RWPE2 (cell line): Measurements from ENCODE around the gene PHF2.

Experiments used
- ATAC-seq: fragments of 200-7000 bp; cut with Tn5 transposase; 3 replicates; pipeline ENCODE4 v1.9.1; 2021; ENCODE audit warnings: low read depth
- DNase-seq: peaks from one replicate; pipeline ENCODE4 v3.0.0-alpha.2; 2020; ENCODE audit warnings: low spot score
- H3K27ac ChIP-seq: fragments of 450-650 bp; 2 replicates; pipeline ENCODE4 v1.5.1; 2017; ENCODE audit warnings: mild to moderate bottlenecking; ENCODE audit not compliant: poor library complexity, severe bottlenecking
- H3K27me3 ChIP-seq: fragments of 250-450 bp; sonication (Bioruptor Pico); 2 replicates; pipeline ENCODE4 v1.5.1; 2021; ENCODE audit warnings: mild to moderate bottlenecking, moderate library complexity; ENCODE audit not compliant: insufficient read depth, poor library complexity, severe bottlenecking
- H3K36me3 ChIP-seq: fragments of 250-450 bp; sonication (Bioruptor Pico); 2 replicates; pipeline ENCODE4 v1.5.1; 2020; ENCODE audit warnings: low read depth, mild to moderate bottlenecking, moderate library complexity
- H3K4me1 ChIP-seq: fragments of 250-450 bp; sonication (Bioruptor Pico); 2 replicates; pipeline ENCODE4 v1.5.1; 2021; ENCODE audit warnings: mild to moderate bottlenecking, moderate library complexity; ENCODE audit not compliant: insufficient read depth, poor library complexity, severe bottlenecking
- H3K4me3 ChIP-seq: fragments of 250-450 bp; sonication (Bioruptor Pico); 2 replicates; pipeline ENCODE4 v1.5.1; 2021; ENCODE audit warnings: mild to moderate bottlenecking, moderate library complexity; ENCODE audit not compliant: severe bottlenecking
- H3K9me3 ChIP-seq: fragments of 250-450 bp; sonication (Bioruptor Pico); 2 replicates; pipeline ENCODE4 v1.5.1; 2021; ENCODE audit warnings: mild to moderate bottlenecking, moderate library complexity; ENCODE audit not compliant: severe bottlenecking
- TF ChIP-seq, protein P1 (sequence below): fragments of 450-650 bp; IDR thresholded peaks from one replicate; pipeline ENCODE4 v1.5.1; 2017; ENCODE audit warnings: mild to moderate bottlenecking, moderate library complexity; ENCODE audit not compliant: poor library complexity, severe bottlenecking

Gene PHF2

DNA sequence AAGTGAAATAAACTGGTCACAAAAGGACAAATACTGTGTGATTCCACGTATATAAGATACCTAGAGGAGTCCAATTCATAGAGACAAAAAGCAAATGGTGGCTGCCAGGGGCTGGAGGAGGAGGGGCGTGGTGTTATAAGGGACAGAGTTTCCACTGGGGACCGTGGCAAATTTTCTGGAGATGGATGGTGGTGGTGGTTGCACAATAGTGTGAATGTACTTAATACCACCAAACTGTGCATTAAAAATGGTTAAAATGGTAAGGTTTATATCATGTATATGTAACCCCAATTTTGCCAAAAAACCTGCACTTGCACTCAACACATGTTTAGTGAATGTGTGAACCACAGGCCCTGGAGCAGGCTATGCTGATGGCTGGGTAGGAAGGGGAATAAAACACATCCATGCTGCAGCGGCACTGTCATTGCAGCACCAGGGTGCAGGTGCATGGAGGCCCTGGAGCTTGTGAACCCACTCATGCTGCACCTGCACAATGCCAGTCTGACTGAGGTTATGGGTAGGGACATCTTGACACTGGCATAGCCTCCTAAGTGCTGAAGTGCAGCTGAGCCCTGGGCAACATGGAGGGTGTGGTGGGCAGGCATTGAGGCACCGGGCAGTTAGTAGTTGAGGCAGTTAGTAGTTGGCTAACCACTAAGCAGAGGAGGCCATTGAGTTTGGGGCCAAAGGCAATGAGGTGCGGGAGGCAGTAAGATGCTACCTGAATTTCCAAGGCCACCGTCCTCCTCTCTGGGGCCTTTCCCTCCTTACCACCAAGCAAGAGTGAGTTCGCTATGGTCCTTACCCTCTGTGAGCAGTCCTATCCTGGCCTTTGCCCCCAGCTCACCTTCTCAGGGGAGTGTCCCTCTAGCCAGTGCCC, 3.5 kb upstream of the PHF2 start:
- no peak overlapping the region for H3K27ac ChIP-seq
- ATAC-seq: no peak
- H3K4me3 ChIP-seq: no peak overlapping the region
- peaks cover 3% of the 10 kb centered on the region for H3K4me1 ChIP-seq
- TF ChIP-seq, protein P1, sequence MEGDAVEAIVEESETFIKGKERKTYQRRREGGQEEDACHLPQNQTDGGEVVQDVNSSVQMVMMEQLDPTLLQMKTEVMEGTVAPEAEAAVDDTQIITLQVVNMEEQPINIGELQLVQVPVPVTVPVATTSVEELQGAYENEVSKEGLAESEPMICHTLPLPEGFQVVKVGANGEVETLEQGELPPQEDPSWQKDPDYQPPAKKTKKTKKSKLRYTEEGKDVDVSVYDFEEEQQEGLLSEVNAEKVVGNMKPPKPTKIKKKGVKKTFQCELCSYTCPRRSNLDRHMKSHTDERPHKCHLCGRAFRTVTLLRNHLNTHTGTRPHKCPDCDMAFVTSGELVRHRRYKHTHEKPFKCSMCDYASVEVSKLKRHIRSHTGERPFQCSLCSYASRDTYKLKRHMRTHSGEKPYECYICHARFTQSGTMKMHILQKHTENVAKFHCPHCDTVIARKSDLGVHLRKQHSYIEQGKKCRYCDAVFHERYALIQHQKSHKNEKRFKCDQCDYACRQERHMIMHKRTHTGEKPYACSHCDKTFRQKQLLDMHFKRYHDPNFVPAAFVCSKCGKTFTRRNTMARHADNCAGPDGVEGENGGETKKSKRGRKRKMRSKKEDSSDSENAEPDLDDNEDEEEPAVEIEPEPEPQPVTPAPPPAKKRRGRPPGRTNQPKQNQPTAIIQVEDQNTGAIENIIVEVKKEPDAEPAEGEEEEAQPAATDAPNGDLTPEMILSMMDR: no peak
- no peaks in the 10 kb centered on the region for H3K36me3 ChIP-seq
- H3K27me3 ChIP-seq: no peaks in the 10 kb centered on the region
- no peak for DNase-seq
- no peaks in the 10 kb centered on the region for H3K9me3 ChIP-seq

DNA sequence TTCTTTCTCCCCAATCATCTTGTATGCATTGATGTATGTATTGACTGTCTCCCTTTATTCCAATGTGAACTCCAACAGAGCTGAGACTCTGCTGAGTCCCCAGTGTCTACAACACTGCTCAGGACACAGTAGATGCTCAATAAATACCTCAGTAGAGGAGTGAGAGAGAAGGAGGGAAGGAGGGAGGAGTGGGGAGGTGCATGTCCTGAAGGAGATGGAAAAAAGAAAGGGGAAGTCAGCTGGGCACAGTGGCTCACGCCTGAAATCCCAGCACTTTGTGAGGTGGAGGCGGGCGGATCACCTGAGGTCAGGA, 2.9 kb upstream of the PHF2 start:
- ATAC-seq: no peak
- Histone ChIP-seq H3K27ac (no peak overlapping the region), H3K4me1 (peaks cover 3% of the 10 kb centered on the region), H3K4me3 (no peak overlapping the region), H3K36me3 (no peaks in the 10 kb centered on the region), H3K9me3 (no peaks in the 10 kb centered on the region), H3K27me3 (no peaks in the 10 kb centered on the region)
- DNase-seq: no peak
- TF ChIP-seq, protein P1: no peak

DNA sequence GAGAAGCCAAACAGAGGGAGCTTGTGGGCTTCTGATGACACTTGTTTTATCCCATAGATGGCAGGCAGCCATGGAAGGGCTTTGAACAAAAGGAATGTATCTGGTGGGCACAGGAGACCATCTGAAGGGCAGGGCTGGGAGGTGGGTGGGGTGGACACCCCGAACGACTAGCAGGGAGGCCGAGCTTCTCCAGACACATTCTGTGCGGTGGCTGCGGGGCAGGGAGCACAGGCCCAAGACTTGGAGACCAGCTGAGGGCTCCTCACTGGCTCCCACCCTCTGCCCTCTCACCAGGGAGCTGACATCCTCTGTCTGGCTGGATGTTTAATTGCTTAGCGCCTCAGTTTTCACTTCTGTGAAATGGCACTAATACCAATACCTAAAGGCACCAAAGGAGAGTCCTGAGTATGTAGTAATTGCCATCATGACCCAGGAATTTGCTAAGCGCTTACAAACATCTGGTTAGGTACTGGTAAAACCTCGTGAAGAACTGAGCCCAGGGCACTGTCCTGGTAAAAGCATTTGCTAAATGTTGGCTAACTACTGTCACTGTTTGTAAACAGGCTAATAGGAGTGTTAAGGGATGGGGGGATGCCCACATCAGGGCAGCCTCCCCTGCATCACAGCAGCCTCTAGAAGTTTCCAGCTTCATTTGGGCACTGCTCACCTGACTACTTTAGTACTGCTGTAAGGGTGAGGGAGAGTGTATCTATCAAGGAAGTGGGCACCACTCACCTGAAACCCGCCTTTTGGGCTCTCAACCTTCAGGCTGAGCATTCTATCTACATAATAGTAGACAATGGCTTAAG, 2.1 kb upstream of the PHF2 start:
- Histone ChIP-seq H3K36me3 (no peaks in the 10 kb centered on the region), H3K27me3 (no peaks in the 10 kb centered on the region), H3K4me1 (peaks cover 3% of the 10 kb centered on the region), H3K9me3 (no peaks in the 10 kb centered on the region), H3K4me3 (no peak overlapping the region), H3K27ac (no peak overlapping the region)
- no peak for ATAC-seq
- no peak for DNase-seq
- TF ChIP-seq, protein P1: no peak

DNA sequence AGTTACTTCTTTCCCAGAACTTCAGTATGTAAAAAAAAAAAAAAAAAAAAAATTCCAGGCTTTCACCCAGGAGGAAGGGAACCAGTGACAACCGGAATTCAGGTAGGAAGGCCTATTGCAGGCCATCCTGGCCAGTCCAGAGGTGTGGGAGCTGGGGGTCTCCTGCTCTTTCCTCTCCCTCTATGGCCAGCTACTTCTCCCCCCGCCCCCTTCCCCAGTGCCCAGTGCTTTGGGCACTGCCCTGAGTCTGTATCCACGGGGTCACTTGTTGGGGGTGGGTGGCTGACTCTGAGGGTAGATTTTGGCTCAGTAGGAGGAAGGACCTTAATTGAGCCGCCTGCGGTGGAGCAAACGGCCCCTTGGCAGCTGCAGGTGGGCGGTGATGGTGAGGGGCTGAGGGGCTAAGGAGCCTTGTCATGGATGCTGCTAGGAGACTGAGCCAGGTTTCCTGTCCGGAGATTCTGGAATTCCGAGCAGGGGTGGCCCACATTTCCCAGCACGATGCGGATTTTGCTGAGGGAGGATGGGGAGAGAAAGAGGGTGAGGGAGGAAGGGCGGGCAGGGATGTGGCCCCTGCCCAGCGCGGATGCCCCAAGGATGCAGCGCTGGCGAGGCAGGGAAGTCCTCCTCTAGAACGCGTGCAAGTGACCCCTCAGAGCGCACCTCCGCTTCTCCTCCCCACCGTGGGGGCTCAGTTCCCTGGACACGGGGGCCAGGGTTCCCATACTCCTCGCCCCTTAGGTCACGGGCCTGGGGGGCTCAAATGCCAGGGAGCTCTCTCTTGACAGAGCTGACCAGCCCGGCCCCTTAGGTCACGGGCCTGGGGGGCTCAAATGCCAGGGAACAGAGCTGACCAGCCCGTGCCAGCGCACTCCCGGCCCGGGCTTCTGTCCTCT, 1.2 kb upstream of the PHF2 start:
- no peak for DNase-seq
- TF ChIP-seq, protein P1: no peak
- peak overlapping the region; percentile 99 for H3K4me3 ChIP-seq

More for the DNA sequence above, 1.2 kb upstream of the PHF2 start:
- Histone ChIP-seq H3K4me1 (peaks cover 3% of the 10 kb centered on the region), H3K27ac (peak overlapping the region; percentile 61), H3K36me3 (no peaks in the 10 kb centered on the region), H3K9me3 (no peaks in the 10 kb centered on the region), H3K27me3 (no peaks in the 10 kb centered on the region)
- ATAC-seq: no peak
